Nephron (organoid): Measurements from ENCODE around the gene NR4A3.

ENCODE experiments used
- H3K27ac Mint-ChIP-seq, 3 experiments: 2 replicates each; pipeline ENCODE4 v1.8.0; 2020; ENCODE audit warnings: mixed read lengths in 3 of 3, mild to moderate bottlenecking in 2 of 3, moderate library complexity in 1 of 3
- H3K27me3 Mint-ChIP-seq: 2 replicates; pipeline ENCODE4 v1.8.0; 2021; ENCODE audit warnings: low read depth, mild to moderate bottlenecking, moderate library complexity, mixed read lengths
- H3K36me3 Mint-ChIP-seq: 2 replicates; pipeline ENCODE4 v1.8.0; 2020; ENCODE audit warnings: low read depth, mixed read lengths
- H3K4me1 Mint-ChIP-seq: 2 replicates; pipeline ENCODE4 v1.8.0; 2020; ENCODE audit warnings: mixed read lengths
- H3K4me3 Mint-ChIP-seq, 3 experiments: 2 replicates each; pipeline ENCODE4 v1.8.0; 2020; ENCODE audit warnings: mild to moderate bottlenecking in 3 of 3, mixed read lengths in 3 of 3, moderate library complexity in 2 of 3
- H3K9me3 Mint-ChIP-seq: 2 replicates; pipeline ENCODE4 v1.8.0; 2020; ENCODE audit warnings: mixed read lengths
- TF ChIP-seq, protein P1 (sequence below), 3 experiments: fragments of 200-600 bp; sonication (generic); IDR thresholded peaks; one replicate each; pipeline ENCODE4 v1.5.0; 2021; ENCODE audit warnings: antibody characterized with exemption in 3 of 3; ENCODE audit not compliant: unreplicated experiment in 3 of 3

NR4A3 gene

DNA sequence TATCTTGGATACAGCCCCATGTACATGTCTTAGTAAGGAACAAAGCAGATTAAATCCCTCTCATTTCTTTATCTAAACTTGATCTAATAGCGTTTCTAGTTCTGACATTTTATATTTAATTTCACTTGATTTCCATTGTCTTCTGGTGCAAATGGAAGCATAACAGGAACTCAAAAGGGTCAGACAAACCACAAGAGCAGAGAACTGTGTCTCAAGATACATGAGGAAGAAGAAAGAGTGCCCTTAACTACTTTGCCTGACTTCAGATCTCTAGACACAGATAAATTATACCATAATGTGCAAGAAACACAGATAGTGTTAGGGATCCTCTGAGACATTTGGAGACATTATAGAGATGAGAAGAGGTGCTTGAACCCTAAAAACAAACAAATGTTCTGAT lies 64.1 kb downstream of the NR4A3 start:
- TF ChIP-seq, protein P1, sequence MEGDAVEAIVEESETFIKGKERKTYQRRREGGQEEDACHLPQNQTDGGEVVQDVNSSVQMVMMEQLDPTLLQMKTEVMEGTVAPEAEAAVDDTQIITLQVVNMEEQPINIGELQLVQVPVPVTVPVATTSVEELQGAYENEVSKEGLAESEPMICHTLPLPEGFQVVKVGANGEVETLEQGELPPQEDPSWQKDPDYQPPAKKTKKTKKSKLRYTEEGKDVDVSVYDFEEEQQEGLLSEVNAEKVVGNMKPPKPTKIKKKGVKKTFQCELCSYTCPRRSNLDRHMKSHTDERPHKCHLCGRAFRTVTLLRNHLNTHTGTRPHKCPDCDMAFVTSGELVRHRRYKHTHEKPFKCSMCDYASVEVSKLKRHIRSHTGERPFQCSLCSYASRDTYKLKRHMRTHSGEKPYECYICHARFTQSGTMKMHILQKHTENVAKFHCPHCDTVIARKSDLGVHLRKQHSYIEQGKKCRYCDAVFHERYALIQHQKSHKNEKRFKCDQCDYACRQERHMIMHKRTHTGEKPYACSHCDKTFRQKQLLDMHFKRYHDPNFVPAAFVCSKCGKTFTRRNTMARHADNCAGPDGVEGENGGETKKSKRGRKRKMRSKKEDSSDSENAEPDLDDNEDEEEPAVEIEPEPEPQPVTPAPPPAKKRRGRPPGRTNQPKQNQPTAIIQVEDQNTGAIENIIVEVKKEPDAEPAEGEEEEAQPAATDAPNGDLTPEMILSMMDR (IDR thresholded peaks at IDR 0.05; ENCODE audit: unreplicated experiment in 3 of 3) = no peak
- Mint-ChIP-seq H3K36me3 (no peaks in the 10 kb centered on the region), H3K4me3 (no peak overlapping the region), H3K4me1 (no peaks in the 10 kb centered on the region), H3K27me3 (peaks cover 4% of the 10 kb centered on the region), H3K9me3 (no peaks in the 10 kb centered on the region), H3K27ac (no peak overlapping the region)

DNA sequence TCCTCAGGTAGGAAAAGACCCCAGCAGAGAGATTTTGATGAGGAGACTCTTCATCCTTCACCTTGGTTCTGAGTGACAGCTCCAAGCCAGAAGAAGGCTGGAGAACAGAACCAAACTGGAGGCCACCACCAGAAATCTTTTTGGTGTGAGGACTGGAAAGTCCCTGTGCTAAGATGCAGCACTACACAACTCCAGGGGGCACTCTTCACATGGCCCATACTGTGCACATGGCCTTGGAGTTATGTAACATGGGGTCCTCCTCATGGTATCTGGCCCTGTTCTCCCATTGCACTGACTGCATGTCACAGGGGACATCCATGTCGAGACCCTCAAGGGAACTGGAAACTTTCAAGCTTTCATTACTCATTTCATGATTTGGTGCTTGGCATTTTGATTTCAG lies 67.4 kb downstream of the NR4A3 start:
- no peaks in the 10 kb centered on the region for H3K36me3 Mint-ChIP-seq
- TF ChIP-seq, protein P1 (IDR thresholded peaks at IDR 0.05; ENCODE audit: unreplicated experiment in 3 of 3) = no peak
- no peak overlapping the region for H3K4me3 Mint-ChIP-seq
- H3K27ac Mint-ChIP-seq = no peak overlapping the region
- no peaks in the 10 kb centered on the region for H3K9me3 Mint-ChIP-seq
- peaks cover 4% of the 10 kb centered on the region for H3K27me3 Mint-ChIP-seq
- no peaks in the 10 kb centered on the region for H3K4me1 Mint-ChIP-seq

DNA sequence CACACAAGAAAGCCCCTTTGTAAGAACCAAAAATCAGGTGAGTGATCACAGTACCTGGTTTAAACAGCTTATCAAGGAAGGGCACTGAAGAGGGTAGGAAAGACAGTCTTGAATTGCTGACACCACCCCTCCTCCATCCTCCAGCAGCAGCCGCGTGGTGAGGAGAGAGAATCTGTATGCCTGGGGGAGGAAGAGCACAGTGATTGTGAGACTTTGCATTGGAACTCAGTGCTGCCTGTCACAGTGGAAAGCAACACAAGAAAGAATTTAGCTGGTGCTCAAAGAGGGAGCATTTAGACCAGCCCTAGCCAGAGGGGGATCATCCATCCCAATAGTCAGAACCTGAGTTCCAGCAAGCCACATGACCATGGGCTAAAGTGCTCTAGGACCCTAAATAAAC lies 73.1 kb downstream of the NR4A3 start:
- no peak overlapping the region for H3K4me3 Mint-ChIP-seq
- H3K36me3 Mint-ChIP-seq = no peaks in the 10 kb centered on the region
- peaks cover 8% of the 10 kb centered on the region for H3K27me3 Mint-ChIP-seq
- H3K9me3 Mint-ChIP-seq = no peaks in the 10 kb centered on the region
- H3K27ac Mint-ChIP-seq = no peak overlapping the region
- TF ChIP-seq, protein P1 (IDR thresholded peaks at IDR 0.05; ENCODE audit: unreplicated experiment in 3 of 3) = no peak
- H3K4me1 Mint-ChIP-seq = no peaks in the 10 kb centered on the region

DNA sequence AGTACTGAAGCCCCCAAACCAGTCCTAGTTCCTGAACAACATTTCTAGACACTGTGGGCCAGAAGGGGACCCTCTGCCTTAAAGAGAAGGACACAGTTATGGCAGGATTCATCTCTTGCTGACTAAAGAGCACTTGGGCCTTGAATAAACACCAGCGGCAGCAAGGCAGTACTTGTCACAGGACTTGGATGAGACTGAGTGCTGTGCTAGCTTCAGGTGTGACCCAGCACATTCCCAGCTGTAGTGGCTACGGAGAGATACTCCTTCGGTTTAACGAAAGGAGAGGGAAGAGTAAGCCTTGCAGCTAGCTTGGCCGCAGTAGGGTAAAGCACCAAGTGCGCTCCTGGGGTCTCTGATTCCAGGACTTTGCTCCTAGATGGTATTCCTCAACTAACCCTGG lies 73.8 kb downstream of the NR4A3 start:
- TF ChIP-seq, protein P1 (IDR thresholded peaks at IDR 0.05; ENCODE audit: unreplicated experiment in 3 of 3) = no peak

DNA sequence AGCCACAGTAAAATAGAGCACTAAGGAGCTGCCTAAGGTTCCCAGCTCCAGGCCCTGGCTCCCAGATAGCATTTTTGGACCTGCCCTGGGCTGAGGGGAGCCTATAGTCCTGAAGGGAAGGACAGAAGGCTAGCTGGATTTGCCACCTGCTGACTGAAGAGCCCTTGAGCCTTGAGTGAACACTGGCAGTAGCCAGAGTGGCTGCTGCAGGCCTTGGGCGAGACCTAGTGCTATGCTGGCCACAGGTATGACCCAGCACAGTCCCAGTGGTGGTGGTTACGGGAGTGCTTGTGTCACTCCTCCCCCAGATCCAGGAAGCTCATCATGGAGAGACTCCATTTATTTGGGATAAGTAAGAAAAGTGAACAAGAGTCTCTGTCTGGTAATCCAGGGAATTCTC lies 74.4 kb downstream of the NR4A3 start:
- Mint-ChIP-seq H3K4me1 (no peaks in the 10 kb centered on the region), H3K36me3 (no peaks in the 10 kb centered on the region), H3K9me3 (no peaks in the 10 kb centered on the region), H3K27ac (no peak overlapping the region), H3K27me3 (peaks cover 4% of the 10 kb centered on the region), H3K4me3 (no peak overlapping the region)
- TF ChIP-seq, protein P1 (IDR thresholded peaks at IDR 0.05; ENCODE audit: unreplicated experiment in 3 of 3) = no peak

More for the DNA sequence above, 73.8 kb downstream of the NR4A3 start:
- no peaks in the 10 kb centered on the region for H3K9me3 Mint-ChIP-seq
- H3K4me3 Mint-ChIP-seq = no peak overlapping the region
- H3K27ac Mint-ChIP-seq = no peak overlapping the region
- no peaks in the 10 kb centered on the region for H3K4me1 Mint-ChIP-seq
- no peaks in the 10 kb centered on the region for H3K36me3 Mint-ChIP-seq
- peaks cover 5% of the 10 kb centered on the region for H3K27me3 Mint-ChIP-seq

DNA sequence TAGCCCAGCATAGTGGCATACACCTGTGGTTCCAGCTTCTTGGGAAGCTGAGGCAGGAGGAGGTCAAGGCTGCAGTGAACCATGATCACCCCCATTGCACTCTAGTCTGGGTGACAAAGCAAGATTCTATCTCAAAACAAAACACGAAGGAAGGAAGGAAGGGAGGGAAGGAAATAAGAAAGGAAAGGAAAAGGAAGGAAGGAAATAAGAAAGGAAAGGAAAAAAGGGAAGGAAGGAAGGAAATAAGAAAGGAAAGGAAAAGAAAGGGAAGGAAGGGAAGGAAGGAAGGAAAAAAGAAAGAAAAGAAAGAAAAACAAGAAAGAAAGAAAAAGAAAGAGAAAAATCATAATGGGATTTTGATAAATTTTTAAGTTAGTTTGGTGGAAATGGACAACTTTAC lies 81.7 kb downstream of the NR4A3 start:
- H3K36me3 Mint-ChIP-seq = no peaks in the 10 kb centered on the region
- peaks cover 4% of the 10 kb centered on the region for H3K27me3 Mint-ChIP-seq
- peak overlapping the region in 1 of 3 experiments; percentile 26 for H3K4me3 Mint-ChIP-seq
- H3K27ac Mint-ChIP-seq = no peak overlapping the region
- peaks cover 13% of the 10 kb centered on the region for H3K4me1 Mint-ChIP-seq
- TF ChIP-seq, protein P1 (IDR thresholded peaks at IDR 0.05; ENCODE audit: unreplicated experiment in 3 of 3) = no peak
- H3K9me3 Mint-ChIP-seq = peaks cover 3% of the 10 kb centered on the region
